Measurements from ENCODE around the gene YPEL1.

YPEL1 gene

GRCh38 chr22:21735200-21736083 is at the start of gene YPEL1:
YPEL1 (minus strand) TSS chr22:21735794; CDS start chr22:21710744, 25,050 bp downstream.
- peak; percentile 98 for DNase-seq (ENCODE audit: low spot score)

GRCh38 chr22:21780259-21780658 is 44.7 kb upstream of the YPEL1 start:
- no peak for DNase-seq (ENCODE audit: low spot score)

- DNase-seq (ENCODE audit: low spot score): no peak
These were observed 43.9 kb upstream of the YPEL1 start for GRCh38 chr22:21779444-21779843.

GRCh38 chr22:21778705-21779363 is 43.2 kb upstream of the YPEL1 start:
- DNase-seq (ENCODE audit: low spot score): no peak

- DNase-seq (ENCODE audit: low spot score): no peak
These were observed 36.0 kb upstream of the YPEL1 start for GRCh38 chr22:21771631-21771976.

- no peak for DNase-seq (ENCODE audit: low spot score)
These were observed 32.8 kb upstream of the YPEL1 start for GRCh38 chr22:21768435-21768834.

GRCh38 chr22:21766691-21767462 is 31.3 kb upstream of the YPEL1 start:
- DNase-seq (ENCODE audit: low spot score): no peak

GRCh38 chr22:21765909-21766529 is 30.4 kb upstream of the YPEL1 start:
- no peak for DNase-seq (ENCODE audit: low spot score)

- no peak for DNase-seq (ENCODE audit: low spot score)
These were observed 28.6 kb upstream of the YPEL1 start for GRCh38 chr22:21764038-21764804.

- DNase-seq (ENCODE audit: low spot score): no peak
These were observed 27.4 kb upstream of the YPEL1 start for GRCh38 chr22:21762712-21763581.

GRCh38 chr22:21761994-21762680 is 26.5 kb upstream of the YPEL1 start:
- no peak for DNase-seq (ENCODE audit: low spot score)

GRCh38 chr22:21761086-21761485 is 25.5 kb upstream of the YPEL1 start:
- DNase-seq (ENCODE audit: low spot score): no peak

- DNase-seq (ENCODE audit: low spot score): no peak
These were observed 25.0 kb upstream of the YPEL1 start for GRCh38 chr22:21760640-21761039.

- DNase-seq (ENCODE audit: low spot score): no peak
These were observed 24.2 kb upstream of the YPEL1 start for GRCh38 chr22:21759646-21760376.

- no peak for DNase-seq (ENCODE audit: low spot score)
These were observed 23.5 kb upstream of the YPEL1 start for GRCh38 chr22:21759093-21759492.

GRCh38 chr22:21758091-21758864 is 22.7 kb upstream of the YPEL1 start:
- no peak for DNase-seq (ENCODE audit: low spot score)

- no peak for DNase-seq (ENCODE audit: low spot score)
These were observed 20.3 kb upstream of the YPEL1 start for GRCh38 chr22:21755851-21756284.

GRCh38 chr22:21754523-21754922 is 18.9 kb upstream of the YPEL1 start:
- DNase-seq (ENCODE audit: low spot score): no peak
